Central memory CD4-positive, alpha-beta T cell (primary cell): ENCODE results near the gene ZNF319.

Experiments used
- DNase-seq: peaks from one replicate; pipeline ENCODE4 v3.0.0; 2022

Gene ZNF319

DNA sequence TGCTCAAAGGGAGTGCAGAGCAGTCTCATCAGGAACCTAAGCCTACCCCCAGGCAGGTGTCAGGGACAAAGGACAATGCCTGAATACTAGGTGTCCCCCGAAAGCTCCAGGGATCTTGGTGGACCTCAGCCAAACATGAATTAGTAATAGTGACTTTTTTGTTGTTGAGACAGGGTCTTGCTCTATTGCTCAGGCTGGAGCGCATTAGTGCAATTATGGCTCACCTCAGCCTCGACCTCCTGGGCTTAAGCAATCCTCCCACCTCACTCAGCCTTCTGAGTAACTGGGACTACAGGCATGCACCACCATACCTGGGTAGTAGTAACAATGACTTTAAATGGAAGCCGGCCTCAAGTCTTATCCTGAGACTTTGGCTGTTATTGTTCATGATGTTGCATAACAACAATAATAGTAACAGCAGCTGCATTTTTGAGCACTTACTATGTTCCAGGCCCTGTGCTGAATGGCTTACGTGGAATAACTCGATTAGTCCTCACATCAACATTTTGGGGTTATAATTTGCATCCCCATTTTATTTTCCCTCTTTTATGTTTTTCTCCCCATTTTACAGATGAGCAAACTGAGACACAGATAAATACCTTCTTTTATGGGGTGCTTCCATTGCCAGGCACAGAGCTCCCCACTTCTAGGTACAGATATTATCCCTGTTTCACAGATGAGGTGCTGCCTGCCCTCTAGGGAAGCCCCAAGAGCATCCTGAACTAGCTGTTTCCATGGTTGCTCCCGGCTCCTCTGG, 49.1 kb downstream of the ZNF319 start:
- DNase-seq: no peak

DNA sequence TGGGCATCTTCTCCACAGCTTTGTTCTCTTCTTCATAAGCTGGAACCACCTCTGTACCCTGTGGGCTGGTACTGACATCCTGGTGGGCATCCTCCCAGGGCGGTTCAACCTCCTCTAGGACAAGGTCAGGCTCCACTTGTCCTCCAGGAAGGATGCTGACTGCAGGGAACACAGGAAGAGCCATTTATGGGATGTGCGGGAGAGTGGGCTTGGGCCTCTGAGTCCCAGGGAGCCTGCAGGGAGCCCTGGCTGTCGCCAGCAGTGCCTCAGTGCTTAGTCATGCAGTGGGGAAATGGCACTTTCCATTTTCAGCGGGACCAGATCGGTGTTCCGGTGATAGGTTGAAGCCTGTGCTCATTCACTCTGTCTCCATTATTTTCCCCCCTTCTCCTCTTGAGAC, 50.1 kb downstream of the ZNF319 start:
- no peak for DNase-seq

DNA sequence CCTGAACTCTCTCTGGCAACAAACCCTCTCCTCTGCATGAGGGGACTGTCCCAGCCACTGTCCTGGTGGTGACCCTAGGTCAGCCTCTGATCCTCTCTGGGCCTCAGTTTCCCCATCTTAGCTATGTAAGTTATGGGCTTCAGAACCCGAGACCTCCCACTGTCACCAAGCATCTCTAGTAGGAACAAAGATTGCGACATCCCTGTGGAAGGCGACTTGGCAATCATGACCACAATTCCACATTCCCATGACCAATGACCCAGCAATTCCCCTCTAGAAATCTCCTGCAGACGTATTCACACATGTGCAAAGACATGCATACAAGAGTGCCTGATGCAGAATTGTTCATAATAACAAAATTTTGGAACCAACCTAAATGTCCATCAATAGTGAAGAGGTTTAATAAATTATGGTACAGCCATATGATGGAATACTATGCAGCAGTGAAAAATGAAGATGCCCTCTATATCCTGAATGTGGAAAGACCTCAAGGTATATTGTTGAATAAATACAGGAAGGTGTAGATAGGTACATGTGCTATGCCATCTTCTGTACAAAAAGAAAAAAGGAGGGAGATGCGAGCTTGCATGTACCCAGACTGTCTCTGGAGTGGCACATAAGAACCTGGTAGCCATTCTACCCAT, 50.8 kb downstream of the ZNF319 start:
- DNase-seq: no peak

DNA sequence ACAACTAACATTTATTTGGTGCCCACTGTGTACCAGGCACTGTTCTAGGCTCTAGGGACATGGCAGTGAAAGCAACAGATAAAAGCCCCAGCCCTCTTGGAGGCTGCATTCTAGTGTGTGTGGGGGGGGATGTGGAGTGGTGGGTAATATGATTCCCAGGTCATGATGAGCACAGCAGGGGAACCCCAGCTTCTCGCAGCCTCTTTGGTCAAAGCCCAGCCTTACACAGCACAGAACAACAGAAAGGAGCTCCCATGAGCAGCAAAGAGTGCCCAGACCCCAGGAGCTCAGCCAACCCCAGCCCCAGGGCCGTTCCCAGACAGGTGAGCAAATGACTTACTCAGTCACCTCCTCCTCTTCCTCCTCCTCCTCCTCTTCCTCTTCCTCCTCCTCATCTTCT, 51.5 kb downstream of the ZNF319 start:
- no peak for DNase-seq

DNA sequence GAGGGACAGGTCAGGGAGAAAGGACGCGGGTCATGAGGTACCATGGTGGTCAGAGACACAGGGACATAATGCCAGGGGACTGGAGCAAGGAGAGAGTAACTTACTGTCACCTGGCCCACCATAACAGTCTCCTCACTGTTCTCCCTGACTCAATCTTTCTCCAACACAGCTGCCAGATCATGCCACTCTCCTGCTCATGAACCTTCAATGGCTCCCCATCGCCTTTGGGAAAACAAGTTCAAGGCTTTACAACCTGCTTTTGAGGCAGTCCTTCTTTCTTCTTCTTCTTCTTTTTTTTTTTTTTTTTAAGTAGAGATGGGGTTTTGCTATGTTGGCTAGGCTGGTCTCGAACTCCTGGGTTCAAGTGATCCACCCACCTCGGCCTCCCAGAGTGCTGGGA, 52.4 kb downstream of the ZNF319 start:
- DNase-seq: no peak

DNA sequence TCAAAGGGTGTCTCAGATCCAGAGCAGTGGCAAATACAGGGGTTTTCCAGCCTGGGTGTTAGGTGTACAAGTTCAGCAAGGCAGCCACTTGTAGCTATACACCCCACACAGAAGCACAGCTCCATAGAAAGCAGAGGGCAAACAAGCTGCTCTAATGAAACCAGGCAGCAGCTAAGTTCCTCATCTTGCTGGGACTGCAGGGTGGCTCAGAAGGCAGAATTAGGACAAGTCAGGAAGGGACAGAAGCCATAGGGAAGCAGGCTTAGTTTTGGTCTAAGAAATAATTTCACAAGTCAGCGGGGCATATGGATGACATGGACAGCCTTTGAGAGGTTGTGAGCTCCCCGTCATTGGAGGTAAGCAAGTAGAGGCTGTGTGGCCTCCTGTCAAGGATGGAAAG, 53.2 kb downstream of the ZNF319 start:
- DNase-seq: no peak

DNA sequence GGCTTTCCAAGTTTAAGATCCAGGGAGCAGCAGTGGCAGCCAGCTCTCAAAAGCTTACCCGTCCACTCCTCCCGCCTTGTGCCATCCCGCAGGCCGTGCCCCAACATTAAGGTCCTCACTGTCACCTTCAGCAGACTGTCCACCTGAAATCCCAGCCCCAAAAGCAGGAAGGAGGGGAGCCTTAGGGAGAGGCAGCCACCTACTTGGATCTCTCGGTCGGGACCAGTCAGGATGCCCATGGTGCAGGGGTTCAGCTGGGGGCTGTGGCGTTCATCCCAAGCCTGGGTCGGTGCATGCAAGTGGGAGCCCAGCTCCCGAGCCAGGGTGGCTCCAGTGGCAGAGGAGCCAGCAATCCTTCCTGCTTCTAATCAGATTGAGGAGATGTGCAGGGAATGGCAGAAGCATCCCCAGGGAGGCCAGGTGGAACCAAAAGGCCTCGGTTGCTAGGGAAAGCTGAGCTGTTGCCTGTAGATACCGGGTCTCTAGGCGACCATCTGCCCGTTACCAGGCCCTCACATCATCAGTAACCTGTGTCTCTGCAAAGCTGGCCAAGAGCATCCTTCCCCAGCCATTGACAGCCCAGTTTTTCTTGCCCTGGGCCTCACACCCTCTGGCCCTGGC, 54.2 kb downstream of the ZNF319 start:
- no peak for DNase-seq

DNA sequence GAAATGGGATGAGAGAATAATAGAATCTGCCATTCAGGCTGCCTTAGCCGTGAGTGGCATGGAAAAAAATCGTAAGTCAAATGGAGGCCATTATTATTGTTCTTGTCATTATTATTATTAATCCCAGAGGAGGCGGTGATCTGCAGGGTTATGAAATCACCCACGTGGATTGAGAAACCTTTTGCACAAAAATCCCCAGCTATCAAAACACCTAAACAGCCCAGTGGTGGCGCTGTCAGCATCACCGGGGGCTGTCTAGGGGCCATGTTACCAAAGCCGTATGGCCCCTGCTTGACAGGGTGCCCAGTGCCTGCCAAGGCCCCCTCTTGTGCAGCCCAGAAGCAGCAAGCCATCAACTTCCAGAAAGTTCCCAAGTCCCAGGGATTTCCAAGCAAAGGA, 54.7 kb downstream of the ZNF319 start:
- no peak for DNase-seq

DNA sequence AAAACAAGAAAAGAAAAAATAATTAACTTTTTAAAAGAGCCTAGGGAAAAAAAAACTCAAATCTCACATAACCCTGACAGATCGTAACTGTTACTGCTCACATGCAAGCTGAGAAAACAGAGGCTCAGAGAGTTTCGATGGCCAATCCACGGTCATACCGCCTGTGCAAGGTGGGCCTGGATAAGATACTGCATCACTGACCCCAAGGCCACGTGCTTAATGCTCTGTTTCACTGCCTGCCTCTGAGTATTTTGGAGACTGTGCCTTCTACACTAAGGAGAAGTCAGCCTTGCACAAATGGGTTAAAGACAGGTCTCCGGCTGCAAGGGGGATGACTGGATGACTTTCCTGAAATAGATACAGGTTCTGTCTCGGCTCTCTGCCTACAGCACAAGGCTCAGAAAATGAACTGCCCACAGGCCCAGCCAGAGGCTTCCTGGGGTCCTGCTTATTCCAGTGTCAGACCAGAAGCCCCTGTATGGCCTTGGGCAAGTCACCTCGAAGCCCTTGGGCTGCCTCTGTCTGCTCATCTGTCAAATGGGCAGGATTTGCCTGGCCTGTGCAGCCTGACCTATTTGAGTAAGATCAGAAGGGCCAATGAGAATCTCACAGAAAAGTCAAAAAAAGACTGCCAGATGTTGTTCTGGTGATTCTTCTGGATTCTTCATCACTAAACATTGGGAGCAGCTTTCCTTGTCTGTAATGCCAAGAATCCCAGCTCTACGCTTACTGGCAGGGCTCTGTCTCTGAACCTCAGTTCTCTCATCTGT, 55.3 kb downstream of the ZNF319 start:
- DNase-seq: no peak
